Renal pelvis (tissue), 4 donors: ENCODE results near the gene DNAJC16. TPM values are rescaled to one million over a fixed set of nuclear protein-coding genes. Genes with fewer than 3 reads are reported as not detected.
"Not testable (repeated sequence)": the region's sequence is repeated elsewhere in the genome, so short reads cannot be mapped to it uniquely, and the experiment has no call there.

ENCODE experiments used
- DNase-seq: peaks from one replicate; pipeline ENCODE4 v3.0.0-alpha.2; 2013
- polyA plus RNA-seq, 3 donors: library from polyadenylated mRNA; unstranded; fragments of 120-200 nt; gene quantifications; one replicate each; pipeline ENCODE4 v1.2.1, GENCODE V29; 2013; ENCODE audit not compliant: insufficient read length in 3 of 3

Gene DNAJC16
- polyA plus RNA-seq, 3 donors, result 26.8 to 41.9 (median 37.4) TPM

- peak; percentile 33 for DNase-seq
Measured at GRCh38 chr1:15500184-15501178, 26.2 kb upstream of the DNAJC16 start.

- DNase-seq, result peak; percentile 42
Measured at GRCh38 chr1:15501208-15502032, 25.2 kb upstream of the DNAJC16 start.

GRCh38 chr1:15504436-15504835, 22.2 kb upstream of the DNAJC16 start:
- no peak for DNase-seq

- DNase-seq, result no peak
Measured at GRCh38 chr1:15506831-15507230, 19.8 kb upstream of the DNAJC16 start.

GRCh38 chr1:15507278-15507677, 19.4 kb upstream of the DNAJC16 start:
- no peak for DNase-seq

- DNase-seq, result no peak
Measured at GRCh38 chr1:15508700-15509487, 17.8 kb upstream of the DNAJC16 start.

GRCh38 chr1:15509586-15509985, 17.1 kb upstream of the DNAJC16 start:
- DNase-seq, result no peak

- no peak for DNase-seq
Measured at GRCh38 chr1:15510611-15511405, 15.8 kb upstream of the DNAJC16 start.

GRCh38 chr1:15513192-15513591, 13.5 kb upstream of the DNAJC16 start:
- no peak for DNase-seq

GRCh38 chr1:15513919-15514318, 12.7 kb upstream of the DNAJC16 start:
- no peak for DNase-seq

GRCh38 chr1:15514557-15514956, 12.1 kb upstream of the DNAJC16 start:
- DNase-seq, result not testable (repeated sequence)

GRCh38 chr1:15515022-15515663, 11.5 kb upstream of the DNAJC16 start:
- no peak for DNase-seq

GRCh38 chr1:15519625-15520024, 7.0 kb upstream of the DNAJC16 start:
- DNase-seq, result no peak

- DNase-seq, result peak; percentile 41
Measured at GRCh38 chr1:15521206-15521906, 5.3 kb upstream of the DNAJC16 start.

GRCh38 chr1:15522551-15522950, 4.1 kb upstream of the DNAJC16 start:
- DNase-seq, result no peak

- DNase-seq, result no peak
Measured at GRCh38 chr1:15523104-15524020, 3.3 kb upstream of the DNAJC16 start.

GRCh38 chr1:15524021-15524282, 2.7 kb upstream of the DNAJC16 start, which contains the start of gene CASP9:
Gene CASP9 (minus strand): TSS chr1:15524215. CDS start chr1:15524200, 15 bp downstream.
- no peak for DNase-seq

- peak; percentile 98 for DNase-seq
Measured at GRCh38 chr1:15524283-15525049, 2.2 kb upstream of the DNAJC16 start.
